GM12875 (cell line): ENCODE measurements around the gene MAML2.

Experiments
- H3K4me3 ChIP-seq: one replicate; pipeline ENCODE4 v1.5.1; 2011; ENCODE audit warnings: low read depth, low read length, control low read depth
- TF ChIP-seq, protein P1 (sequence below): IDR thresholded peaks from 2 replicates; pipeline ENCODE4 v1.5.1; 2011; ENCODE audit warnings: low read depth, mild to moderate bottlenecking, control low read depth, inconsistent platforms, low read length, moderate library complexity, borderline replicate concordance; ENCODE audit not compliant: insufficient read depth

MAML2 gene

DNA sequence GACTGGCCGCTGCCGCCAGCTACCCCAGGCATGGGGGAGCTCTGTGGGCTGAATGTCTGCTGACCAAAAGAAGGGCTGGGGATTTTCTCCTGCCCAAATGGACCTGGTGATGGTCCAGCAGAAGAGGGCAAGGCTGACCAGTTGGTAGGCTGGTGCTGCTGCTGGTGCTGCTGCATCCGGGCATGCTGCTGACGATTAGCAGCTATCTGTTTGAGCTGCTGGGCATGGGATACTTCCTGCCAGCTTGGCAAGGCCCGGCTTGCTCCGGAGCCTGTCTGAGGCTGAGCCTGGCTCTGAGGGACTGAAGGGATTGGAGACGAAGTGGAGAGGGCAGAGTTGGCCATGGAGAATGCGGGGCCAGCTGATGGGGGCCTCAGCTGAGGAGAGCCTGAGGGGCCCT is 250.5 kb downstream of the MAML2 start:
- TF ChIP-seq, protein P1, sequence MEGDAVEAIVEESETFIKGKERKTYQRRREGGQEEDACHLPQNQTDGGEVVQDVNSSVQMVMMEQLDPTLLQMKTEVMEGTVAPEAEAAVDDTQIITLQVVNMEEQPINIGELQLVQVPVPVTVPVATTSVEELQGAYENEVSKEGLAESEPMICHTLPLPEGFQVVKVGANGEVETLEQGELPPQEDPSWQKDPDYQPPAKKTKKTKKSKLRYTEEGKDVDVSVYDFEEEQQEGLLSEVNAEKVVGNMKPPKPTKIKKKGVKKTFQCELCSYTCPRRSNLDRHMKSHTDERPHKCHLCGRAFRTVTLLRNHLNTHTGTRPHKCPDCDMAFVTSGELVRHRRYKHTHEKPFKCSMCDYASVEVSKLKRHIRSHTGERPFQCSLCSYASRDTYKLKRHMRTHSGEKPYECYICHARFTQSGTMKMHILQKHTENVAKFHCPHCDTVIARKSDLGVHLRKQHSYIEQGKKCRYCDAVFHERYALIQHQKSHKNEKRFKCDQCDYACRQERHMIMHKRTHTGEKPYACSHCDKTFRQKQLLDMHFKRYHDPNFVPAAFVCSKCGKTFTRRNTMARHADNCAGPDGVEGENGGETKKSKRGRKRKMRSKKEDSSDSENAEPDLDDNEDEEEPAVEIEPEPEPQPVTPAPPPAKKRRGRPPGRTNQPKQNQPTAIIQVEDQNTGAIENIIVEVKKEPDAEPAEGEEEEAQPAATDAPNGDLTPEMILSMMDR = no peak
- no peak overlapping the region for H3K4me3 ChIP-seq

DNA sequence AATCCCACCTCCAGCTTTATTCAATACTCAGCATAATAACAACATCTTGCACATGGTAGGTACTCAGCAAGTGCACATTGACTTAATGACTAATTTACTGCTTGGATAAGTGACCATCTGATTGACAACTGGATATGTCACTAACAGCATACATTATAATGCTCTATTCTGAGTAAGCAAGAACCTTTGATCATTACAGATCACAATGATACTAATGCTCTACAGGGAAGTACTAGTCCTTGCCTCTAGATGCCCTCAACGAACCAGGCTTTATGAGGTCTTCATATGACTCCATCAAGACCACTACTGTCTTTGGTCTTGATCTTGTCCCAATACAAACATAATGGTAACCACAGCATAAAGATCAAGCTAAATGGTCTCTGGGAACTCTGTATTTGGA is 251.5 kb downstream of the MAML2 start:
- TF ChIP-seq, protein P1 = no peak
- H3K4me3 ChIP-seq = no peak overlapping the region

GRCh38 chr11:96090711-96091110 is 252.3 kb downstream of the MAML2 start:
- no peak overlapping the region for H3K4me3 ChIP-seq
- TF ChIP-seq, protein P1 = no peak

DNA sequence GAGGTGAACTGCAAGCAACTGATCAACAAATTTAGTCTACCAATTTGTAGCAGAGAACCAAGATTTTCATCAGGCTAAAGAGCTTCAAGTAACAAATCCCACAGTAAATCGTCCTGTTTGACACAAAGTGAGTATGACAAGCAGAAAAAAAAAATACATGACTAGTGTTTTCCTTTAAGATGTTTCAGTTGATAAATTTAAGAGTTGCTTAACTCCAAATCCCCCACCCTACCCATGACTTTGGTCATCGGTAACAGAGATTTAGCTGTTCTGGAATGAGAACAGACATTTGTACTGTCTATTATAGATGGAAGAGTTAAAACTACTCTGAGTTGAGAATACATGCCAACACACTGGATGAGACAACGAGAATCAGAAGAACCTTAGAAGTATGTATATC is 254.1 kb downstream of the MAML2 start:
- TF ChIP-seq, protein P1 = no peak
- no peak overlapping the region for H3K4me3 ChIP-seq

DNA sequence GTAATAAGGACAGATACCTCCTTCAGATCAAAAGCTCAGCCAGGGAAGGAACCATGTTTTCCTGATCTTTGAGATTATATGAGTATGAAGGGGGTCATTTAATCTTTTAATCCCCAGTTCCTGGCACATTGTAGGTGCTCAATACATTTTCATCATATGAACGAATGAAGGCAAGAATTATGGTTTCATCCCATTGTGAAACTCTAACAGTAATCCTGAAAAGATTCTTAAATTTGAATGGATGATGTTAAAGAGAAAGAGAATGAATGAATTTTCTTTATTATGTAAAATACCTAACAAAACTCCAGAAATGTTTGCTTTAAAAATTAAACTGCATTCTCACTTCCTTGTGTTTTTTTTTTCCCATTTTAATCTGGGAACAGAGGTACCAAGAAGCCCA is 256.9 kb downstream of the MAML2 start:
- TF ChIP-seq, protein P1 = no peak
- no peak overlapping the region for H3K4me3 ChIP-seq

DNA sequence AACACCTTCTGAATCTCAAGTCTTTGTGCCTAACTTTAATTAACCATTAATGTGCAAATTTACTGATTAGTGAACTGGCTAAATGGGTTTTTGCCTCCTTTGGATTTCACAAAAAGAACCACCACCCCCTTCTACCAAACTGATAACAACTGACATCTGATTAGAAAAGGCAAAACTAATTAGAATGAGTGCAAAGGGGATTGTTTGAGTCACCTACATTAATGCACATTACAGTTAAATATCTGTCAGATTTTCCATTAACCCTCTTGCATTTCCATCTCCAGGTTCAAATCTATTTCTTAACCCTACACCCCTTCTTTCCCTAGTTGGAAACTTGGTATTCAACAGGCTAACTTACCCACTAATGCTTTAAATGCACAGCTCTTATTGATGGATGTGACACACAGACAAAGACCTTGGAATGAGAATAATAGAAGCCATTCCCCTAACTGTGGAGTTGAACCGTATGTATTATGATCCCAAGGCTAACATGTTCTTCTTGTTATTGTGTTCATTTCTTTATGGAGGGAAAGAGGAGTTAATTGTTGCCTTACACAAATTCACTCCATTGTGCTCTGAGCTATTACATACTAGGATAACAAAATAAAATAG is 257.6 kb downstream of the MAML2 start:
- TF ChIP-seq, protein P1 = no peak

GRCh38 chr11:96084610-96085318 is 258.2 kb downstream of the MAML2 start:
- TF ChIP-seq, protein P1 = no peak
- H3K4me3 ChIP-seq = no peak overlapping the region

More for the DNA sequence above, 257.6 kb downstream of the MAML2 start:
- H3K4me3 ChIP-seq = no peak overlapping the region
